Hematopoietic multipotent progenitor cell treated with erythropoietin and hydrocortisone succinate and interleukin-3 and kit ligand, for 17 days (in vitro differentiated cells): ENCODE results near the gene LSM4.
"Not testable (repeated sequence)": the region's sequence is repeated elsewhere in the genome, so short reads cannot be mapped to it uniquely, and the experiment has no call there.

Experiments
- DNase-seq: peaks from one replicate; pipeline ENCODE4 v3.0.0-alpha.2; 2015; ENCODE audit warnings: low spot score

Gene LSM4

DNA sequence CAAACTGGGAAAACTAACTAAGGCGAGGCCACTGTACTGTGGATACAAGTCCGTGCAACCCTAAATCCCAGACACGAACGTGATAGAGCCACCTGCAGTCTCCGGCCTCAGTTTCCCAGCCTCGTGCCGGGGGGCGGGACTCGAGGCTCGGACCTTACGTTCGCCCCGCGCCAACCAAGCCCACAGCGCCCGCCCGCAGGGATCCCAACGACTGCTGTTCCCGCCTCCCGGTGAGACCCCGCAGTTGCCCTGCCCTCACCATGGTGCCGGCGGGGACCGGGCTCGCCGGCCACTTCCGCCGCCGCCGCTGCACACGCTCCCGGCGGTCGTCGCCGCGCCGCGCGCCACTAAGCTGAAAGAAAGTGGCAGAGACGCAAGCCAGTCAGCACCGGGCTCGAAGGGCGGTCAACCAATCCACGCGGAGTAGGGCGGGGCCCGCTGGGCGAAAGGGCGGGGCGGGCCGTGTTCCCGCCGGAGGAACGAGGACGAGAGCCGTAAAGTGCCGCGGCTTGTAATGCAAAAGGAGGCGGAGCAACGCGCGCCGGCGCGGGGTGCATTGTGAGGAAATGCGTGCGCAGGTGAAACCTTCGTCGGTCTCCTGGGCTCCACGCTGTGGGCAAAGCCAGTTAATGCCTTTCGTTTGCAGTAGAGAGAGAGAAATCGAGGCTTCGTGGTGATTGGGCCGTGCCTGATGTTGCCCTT lies at the start of gene LSM4:
TSS of gene LSM4 (minus strand) at position 318 of the 702 bp plus-strand sequence. CDS start at position 262, 56 bp downstream.
- peak; percentile 95 for DNase-seq

DNA sequence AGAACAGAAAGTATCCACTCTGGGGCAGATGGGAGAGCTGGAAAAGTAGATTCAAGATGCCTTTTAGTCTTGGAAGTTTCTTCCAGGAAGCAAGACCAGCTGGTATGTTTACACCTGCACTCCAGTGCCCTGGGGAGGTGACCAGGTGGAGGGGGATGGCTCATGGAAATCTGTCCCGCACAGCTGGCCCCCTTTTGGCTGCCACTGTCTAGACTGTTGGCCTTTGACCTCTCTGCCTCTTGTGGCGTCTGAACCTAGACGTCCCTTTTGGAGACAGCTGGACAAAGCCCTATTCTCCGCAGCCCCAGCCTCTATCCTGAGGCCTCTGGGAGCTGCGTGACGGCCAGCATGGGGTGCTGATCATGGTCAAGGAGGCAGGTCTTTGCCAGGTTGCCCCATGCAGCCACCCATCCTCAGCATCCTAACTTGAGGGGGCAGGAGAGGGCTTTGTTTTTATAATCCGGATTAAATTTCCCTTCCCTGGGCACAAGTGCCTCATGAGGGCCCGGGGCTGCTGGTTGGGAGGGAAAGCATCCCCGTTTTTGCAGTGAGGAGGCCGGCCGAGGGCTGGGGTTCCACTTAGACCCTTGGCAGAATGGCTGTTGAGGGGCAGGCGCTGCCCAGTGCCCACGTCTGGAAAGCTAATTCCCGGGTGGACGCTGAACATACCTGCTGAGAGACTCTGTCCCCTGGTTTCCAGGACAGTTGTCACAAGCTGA lies 45.8 kb upstream of the LSM4 start:
- DNase-seq = peak; percentile 37

DNA sequence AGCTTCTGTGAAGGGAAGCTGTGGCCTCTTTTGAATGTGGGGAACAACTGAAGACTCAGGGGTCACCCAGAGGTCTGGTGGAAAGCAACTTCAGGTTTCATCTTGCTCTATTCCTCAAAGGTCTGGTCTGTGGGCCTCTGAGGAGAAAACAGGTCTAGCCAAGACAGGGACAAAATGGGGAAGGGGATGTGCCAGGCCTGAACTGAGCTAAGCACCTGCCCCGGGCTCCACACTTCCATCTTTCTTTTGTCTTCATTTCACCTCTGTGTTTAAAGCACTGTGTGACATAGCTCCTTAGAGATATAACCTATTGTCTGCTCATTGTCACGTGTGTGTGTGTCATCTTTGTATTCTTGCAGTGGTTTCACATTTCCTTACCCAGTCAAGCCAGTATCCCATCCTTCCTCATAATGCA lies 43.2 kb upstream of the LSM4 start:
- DNase-seq = peak; percentile 55

DNA sequence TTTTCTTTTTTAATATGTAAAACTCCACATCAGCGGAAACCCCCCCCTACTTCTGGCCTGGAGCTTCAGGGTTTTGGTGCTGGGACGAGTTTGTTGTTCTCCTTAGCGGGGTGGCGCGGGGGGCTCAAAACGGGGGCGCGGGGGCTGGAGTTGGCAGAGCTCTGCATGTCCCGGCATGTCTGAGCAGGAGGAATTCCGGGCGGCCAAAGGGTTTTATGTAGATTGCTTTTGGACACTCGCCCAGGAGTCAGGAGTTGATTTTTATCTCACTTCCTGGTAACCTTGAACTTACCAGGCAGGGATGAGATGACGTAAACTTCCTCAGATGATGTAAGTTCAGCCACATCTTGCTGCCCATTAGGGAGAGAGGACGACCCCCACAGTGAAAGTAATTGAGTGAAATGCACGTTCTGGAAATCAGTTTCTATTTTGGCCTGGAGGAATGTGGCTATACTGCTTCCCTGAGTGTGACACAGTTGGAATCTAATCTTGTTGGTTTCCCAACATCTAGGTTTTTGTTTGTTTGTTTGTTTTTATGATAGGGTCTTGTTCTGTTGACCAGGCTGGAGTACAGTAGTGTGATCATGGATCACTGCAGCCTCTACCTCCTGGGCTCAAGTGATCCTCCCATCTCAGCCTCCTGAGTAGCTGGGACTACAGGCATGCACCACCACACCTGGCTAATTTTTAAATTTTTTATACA lies 42.1 kb upstream of the LSM4 start:
- peak; percentile 94 for DNase-seq

DNA sequence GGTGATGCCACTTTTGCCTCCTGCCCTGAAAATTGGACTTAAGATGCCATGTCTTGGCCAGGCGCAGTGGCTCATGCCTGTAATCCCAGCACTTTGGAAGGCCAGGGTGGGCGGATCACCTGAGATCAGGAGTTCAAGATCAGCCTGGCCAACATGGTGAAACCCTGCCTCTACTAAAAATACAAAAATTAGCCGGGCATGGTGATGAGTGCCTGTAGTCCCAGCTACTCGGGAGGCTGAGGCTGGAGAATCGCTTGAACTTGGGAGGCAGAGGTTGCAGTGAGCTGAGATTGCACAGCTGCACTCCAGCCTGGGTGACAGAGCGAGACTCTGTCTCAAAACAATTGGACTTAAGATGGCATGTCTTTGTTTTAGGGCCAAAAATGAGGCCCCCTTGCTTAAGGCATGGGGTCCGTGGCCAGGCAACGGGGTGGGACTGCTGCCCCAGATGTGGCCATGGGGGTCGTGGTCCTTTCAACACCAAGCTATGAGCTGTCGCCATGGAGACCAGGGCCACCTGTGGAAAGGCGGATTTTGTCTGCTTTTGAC lies 41.5 kb upstream of the LSM4 start:
- DNase-seq = peak; percentile 39

DNA sequence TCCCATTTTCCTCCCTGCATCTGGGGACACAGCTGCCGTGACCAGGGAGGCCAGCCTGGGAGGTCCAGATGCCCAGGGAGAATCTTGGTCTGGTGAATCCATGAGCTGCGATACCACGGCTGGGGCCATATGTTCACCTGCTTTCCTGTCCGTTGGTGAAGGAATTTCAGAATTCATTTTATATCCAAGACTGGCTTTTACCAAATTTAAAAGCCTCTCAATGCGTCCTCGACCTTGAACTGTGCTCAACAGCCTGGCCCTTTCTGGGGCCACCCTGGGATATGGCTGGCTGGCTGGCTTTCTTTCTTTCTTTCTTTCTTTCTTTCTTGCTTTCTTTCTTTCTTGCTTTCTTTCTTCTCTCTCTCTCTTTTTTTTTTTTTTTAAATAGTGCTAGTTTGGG lies 40.9 kb upstream of the LSM4 start:
- DNase-seq = peak; percentile 44

DNA sequence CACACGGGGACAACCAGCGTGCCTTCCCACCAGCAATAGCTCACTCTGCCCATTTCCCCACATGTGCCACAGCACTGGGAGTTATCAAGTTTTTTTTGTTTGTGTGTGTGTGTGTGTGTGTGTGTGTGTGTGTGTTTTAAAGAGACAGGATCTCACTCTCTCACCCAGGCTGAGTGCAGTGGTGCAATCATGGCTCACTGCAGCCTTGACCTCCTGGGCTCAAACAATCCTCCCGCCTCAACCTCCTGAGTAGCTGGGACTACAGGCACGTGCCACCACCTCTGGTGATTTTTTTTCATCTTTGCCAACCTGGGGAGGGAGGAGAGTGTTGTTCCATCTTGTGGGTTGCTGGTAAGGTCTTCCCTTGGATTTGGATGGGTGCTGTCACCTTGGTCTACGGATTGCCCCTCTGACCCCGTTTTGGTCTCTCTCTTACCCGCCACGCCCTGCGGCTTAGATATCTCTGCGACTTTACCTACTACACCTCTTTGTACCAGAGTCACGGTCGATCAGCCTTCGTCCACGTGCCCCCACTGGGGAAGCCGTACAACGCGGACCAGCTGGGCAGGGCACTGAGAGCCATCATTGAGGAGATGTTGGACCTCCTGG lies 40.2 kb upstream of the LSM4 start:
- peak; percentile 45 for DNase-seq

DNA sequence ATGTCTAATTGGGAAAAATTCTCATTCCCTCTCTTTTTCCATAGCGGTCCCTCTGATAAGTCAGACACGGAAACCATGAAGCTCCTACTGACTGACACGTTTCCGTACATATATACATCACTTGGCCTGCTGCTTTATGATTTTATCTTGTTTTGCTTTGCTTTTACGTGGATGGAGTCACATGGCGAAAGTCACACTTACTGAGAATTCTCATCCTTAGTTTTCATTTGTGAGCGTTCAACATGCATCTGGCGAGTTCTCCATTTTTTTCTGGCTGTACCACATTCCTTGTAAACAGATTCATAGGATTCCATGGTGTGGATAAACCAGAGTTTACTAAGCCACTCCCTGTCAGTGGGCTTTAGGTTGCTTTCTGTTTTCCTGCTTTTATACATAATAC lies 38.8 kb upstream of the LSM4 start:
- DNase-seq = peak; percentile 14

DNA sequence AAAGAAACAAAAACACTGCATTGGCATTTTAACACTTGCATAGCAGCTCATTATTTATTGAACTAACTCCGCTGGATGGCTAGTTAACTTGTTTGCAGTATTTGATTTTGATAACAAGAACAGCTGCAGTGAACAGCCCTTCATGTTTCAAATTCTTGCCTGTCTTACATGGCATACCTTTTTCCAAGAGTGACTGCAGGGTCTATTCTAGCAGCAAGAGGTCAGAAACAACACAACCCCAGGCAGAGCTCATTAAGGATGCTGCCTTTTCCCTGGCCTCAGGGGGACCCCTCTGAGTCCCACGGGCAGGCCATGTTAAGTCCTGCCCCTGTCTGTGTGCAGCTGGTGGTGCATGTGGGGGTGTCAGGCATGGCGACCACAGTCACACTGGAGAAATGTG lies 34.2 kb upstream of the LSM4 start:
- no peak for DNase-seq

DNA sequence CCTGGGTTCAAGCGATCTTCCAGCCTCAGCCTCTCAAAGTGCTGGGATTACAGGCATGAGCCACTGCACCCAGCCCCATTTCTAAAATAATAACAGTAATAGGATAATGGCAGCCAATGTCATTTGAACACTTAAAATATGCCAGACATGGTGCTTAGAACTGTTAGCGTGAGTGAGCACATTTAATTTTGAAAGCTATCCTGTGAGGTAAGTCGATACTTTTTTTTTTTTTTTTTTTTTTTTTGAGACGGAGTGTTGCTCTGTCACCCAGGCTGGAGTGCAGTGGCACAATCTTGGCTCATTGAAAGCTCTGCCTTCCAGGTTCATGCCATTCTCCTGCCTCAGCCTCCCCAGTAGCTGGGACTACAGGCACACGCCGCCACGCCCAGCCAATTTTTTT lies 31.9 kb upstream of the LSM4 start:
- not testable (repeated sequence) for DNase-seq

DNA sequence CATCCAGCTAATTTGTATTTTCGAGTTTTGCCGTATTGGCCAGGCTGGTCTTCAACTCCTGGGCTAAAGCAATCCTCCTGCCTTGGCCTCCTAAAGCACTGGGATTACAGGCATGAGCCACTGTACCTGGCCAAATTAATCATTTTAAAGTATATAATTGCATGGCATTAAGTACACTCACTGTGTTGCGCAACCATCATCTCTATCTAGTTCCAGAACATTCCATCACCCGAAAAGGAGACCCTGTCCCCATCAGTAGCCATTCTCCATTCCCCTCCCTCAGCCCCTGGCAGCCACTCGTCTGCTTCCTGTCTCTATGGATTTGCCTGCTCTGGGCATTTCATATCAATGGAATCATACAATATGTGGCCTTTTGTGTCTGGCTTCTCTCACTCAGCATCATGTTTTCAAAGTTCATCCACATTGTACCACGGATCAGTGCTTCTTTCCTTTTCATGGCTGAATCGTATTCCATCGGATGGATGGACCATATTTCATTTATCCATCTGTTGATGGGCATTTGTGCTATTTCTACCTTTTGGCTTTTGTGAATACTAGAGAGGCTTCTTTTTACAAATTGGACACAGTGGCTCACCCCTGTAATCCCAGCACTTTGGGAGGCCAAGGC lies 30.6 kb upstream of the LSM4 start:
- no peak for DNase-seq

DNA sequence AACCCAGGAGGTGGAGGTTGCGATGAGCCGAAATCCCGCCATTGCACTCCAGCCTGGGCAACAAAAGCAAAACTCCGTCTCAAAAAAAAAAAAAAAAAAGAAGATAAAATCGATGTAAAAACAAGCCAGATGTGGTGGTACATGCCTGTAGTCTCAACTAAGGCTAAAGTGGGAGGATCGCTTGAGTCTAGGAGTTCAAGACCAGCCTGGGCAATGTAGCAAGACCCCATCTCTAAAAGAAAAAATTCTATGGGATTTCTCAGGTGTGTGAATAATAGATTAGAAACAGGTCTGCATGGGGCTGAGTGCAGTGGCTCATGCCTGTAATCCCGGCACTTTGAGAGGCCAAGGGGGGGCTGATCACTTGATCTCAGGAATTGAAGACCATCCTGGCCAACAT lies 28.7 kb upstream of the LSM4 start:
- DNase-seq = no peak

DNA sequence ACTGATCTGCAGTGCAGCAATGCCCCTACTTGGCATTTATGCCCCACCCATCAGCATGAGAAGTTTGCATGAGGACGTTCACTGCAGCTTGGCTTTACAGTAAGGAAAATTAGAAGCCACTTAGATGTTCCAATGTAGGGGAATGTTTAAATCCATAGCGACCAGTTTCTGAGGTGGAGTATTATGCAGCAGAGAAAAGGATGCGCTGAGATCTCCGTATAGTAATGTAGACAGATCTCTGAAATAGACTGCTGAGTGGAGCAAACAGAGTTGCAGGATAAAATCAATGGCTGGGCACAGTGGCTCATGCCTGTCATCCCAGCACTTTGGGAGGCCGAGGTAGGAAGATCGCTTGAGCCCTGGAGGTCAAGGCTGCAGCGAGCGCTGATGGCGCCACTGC lies 27.6 kb upstream of the LSM4 start:
- DNase-seq = no peak

DNA sequence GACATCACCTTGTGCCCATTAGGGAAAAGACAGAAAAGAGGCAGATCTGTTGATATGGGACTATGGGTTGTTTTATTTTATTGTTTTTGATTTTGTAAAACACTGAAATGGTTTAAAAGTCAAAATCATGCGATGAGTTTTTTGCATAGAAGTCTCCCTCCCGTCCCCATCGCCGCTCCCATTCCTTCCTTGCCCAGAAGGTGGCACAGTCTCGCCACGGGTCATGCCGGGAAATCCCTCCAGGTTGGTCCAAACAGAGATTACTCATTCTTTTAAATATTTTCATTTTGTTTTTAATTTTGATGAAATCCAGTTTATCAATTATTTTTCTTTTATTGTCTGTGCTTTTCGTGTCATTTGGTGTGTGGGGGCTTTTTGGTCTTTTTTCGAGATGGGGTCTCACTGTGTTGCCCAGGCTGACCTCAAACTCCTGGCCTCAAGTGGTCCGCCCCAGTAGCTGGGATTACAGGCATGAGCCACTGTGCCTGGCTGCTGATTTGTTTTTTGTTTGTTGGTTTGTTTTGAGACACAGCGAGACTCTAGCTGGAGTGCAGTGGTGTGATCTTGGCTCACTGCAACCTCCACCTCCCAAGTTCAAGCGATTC lies 26.8 kb upstream of the LSM4 start:
- DNase-seq = peak; percentile 89

DNA sequence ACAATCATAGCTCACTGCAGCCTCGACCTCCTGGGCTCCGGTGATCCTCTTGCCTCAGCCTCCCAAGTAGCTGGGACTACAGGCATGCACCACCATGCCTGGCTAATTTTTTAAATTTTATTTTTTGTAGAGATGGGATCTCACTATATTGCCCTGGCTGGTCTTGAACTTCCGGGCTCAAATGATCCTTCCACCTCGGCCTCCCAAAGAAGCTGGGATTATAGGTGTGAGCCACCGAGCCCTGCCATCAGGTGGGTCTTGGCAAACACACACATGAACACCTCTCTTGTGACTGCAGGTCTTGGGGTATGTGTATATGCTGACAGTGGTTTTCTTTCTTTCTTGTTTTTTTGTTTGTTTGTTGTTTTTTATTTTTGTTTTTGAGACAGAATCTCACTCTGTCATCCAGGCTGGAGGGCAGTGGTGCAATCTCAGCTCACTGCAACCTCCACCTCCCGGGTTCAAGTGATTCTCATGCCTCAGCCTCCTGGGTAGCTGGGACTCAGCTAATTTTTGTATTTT lies 26.0 kb upstream of the LSM4 start:
- DNase-seq = not testable (repeated sequence)

DNA sequence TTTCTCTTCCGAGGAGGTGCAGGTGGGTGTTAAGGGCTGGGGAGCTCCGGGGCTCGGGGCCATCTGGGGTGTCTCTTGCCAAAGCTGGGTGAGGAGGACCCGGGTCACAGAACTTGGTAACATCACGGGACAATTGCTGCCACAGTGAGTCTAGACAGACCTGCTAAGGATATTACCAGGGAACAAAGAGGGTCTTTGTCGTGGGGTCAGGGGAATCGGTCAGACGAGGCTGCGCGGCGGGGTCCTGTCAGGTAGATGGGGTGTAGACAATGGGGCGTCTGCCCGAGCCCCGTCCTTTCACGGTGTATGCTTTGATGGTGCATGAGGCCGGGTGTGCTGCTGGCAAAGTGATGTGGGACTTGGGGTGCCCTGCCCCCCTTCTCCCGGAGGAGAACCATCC lies 25.3 kb upstream of the LSM4 start:
- DNase-seq = no peak

DNA sequence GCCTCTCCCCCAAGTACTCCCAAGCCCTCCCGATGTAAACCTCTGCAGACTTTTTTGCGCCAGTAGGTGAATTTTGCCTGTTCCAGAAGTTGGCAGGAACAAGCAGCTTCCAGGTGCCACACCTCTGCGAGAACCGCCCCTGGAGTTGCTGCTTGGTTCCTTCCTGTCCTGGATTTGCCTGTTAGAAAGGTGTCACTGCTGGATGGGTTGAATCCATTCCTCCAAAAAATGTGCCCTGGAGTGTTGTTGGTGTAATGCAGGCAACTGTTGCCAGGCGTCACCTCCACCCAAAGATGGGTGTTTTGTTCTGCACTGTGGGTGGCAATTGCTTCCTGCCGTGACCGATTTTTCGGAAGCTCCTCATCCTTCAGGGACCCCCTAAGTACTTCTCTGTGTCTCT lies 23.2 kb upstream of the LSM4 start:
- DNase-seq = no peak

DNA sequence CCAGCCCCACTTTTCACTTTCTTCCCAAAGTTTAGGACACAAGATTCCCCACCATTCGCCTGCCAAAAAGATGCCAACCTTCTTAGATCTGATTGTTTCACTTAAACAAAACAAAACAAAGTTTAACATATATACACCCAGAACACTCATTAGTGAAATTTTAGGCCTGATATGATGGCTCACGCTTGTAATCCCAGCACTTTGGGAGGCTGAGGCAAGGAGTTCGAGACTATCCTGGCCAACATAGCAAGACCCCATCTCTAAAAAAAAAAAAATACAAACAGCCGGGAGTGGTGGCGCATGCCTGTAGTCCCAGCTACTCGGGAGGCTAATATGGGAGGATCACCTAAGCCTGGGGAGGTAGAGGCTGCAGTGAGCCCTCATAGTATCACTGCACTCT lies 22.4 kb upstream of the LSM4 start:
- DNase-seq = no peak

DNA sequence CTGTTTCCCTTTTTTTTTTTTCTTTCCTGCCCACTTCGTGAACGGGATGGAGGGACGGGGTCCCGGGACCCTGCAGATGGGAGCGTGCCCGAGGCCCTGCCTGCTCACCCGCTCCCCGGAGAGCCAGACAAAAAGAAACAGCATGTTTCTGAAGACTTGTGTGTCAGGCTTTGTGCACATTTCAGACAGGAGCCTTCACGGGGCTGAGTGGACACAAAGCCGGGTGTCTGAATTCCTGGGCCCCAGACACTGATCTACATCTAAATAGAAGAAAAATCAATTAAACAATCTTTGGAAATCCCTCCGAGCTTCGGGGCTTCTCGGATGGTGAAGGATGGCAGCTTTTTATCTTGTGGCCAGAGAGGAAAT lies 21.7 kb upstream of the LSM4 start:
- DNase-seq = no peak

DNA sequence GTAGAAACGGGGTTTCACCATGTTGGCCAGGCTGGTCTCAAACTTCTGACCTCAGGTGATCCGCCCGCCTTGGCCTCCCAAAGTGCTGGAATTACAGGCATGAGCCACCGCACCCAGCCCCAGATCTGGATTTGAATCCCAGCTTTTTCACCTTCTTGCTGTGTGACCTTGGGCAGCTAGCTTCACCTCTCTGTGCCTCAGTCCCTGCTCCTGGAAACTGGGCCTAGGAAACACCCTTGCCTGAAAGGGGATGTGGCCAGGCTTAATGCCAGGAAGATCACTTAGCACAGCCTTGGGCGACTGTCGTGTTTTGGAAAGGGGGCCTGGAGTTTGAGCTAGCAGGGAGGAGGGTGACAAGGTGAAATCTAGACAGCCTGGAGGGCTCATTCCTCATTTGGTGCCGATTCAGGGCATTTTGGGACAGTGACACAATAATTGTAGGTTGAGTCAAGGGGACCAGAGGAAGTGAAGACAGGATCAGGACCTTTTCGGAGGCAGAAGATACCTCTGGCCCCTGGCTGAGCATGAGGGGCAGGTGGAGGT lies 19.3 kb upstream of the LSM4 start:
- DNase-seq = no peak
